ENCODE results near the gene PHKB. TPM values are rescaled to one million over a fixed set of nuclear protein-coding genes. Genes with fewer than 3 reads are reported as not detected.
A peak's percentile ranks its signal among the peaks of the same experiment; 100 is the strongest.

PHKB gene
- polyA plus RNA-seq, 1 donor (not counting 4 experiments of a cell fraction or from before 2014, with no cell fraction given), result 71.7 TPM

DNA sequence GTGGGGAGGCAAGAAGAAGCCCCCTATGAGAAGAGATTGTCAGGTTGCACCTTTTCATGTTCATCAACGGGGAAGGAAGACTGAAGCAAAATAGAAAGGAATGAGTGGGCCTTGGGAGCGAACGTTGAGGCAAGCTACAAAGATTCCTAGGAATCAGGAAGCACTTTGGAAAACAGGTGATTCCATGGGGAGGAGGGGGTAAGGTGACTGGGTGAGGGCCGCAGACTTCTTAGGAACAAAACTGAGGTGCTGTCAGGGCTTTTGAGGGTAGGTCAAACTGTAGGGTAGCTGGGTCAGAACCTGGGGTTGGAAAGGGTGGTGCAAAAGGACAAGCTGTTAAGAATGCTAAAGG lies 796 bp upstream of the PHKB start:
- dilution Hi-C loops (cut with MboI; ENCODE audit: extremely low pct_ligation_motif_present, low sequenced_read_pairs), result no loop called here
- Histone ChIP-seq H3K9ac (ENCODE audit: control insufficient read depth, extremely low read depth, insufficient read depth, low read length) (peak overlapping the region; percentile 87), H3K36me3 (ENCODE audit: control insufficient read depth in 2 of 2, extremely low read depth in 1 of 2, insufficient read depth in 2 of 2, low read length in 2 of 2) (peaks cover 0 to 3% of the 10 kb centered on the region in 2 experiments), H3K9me1 (ENCODE audit: control insufficient read depth, extremely low read depth, insufficient read depth, low read length) (no peaks in the 10 kb centered on the region), H3K27me3 (ENCODE audit: control insufficient read depth, extremely low read depth, insufficient read depth, low read length) (no peaks in the 10 kb centered on the region), H3K79me2 (ENCODE audit: control insufficient read depth, insufficient read depth, low read length) (peaks cover 32% of the 10 kb centered on the region), H3K4me2 (ENCODE audit: control insufficient read depth, extremely low read depth, insufficient read depth, low read depth, low read length) (peak overlapping the region; percentile 99), H3K4me3 (ENCODE audit: control insufficient read depth in 2 of 3, extremely low read depth in 1 of 3, insufficient read depth in 2 of 3, low read depth in 1 of 3, low read length in 3 of 3) (peak overlapping the region; percentile 82 to 98 (median 96)), H3K9me3 (ENCODE audit: control insufficient read depth, low read depth, low read length) (no peaks in the 10 kb centered on the region), H3K27ac (ENCODE audit: control insufficient read depth, insufficient read depth, low read length) (peak overlapping the region; percentile 85), H4K20me1 (ENCODE audit: control insufficient read depth, extremely low read depth, insufficient read depth, low read length) (no peaks in the 10 kb centered on the region), H2AFZ (ENCODE audit: control insufficient read depth, low read length) (peak overlapping the region; percentile 92), H3K4me1 (ENCODE audit: control insufficient read depth, extremely low read depth, insufficient read depth, low read length) (peaks cover 34% of the 10 kb centered on the region)
- no peak for FAIRE-seq
- DNase-seq (ENCODE audit: low read depth, low spot score), result no peak
- TF ChIP-seq, protein P1, sequence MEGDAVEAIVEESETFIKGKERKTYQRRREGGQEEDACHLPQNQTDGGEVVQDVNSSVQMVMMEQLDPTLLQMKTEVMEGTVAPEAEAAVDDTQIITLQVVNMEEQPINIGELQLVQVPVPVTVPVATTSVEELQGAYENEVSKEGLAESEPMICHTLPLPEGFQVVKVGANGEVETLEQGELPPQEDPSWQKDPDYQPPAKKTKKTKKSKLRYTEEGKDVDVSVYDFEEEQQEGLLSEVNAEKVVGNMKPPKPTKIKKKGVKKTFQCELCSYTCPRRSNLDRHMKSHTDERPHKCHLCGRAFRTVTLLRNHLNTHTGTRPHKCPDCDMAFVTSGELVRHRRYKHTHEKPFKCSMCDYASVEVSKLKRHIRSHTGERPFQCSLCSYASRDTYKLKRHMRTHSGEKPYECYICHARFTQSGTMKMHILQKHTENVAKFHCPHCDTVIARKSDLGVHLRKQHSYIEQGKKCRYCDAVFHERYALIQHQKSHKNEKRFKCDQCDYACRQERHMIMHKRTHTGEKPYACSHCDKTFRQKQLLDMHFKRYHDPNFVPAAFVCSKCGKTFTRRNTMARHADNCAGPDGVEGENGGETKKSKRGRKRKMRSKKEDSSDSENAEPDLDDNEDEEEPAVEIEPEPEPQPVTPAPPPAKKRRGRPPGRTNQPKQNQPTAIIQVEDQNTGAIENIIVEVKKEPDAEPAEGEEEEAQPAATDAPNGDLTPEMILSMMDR (optimal IDR thresholded peaks at IDR 0.05 in 1 of 3, IDR thresholded peaks at IDR 0.05 in 1 of 3, conservative IDR thresholded peaks at IDR 0.05 in 1 of 3; ENCODE audit: extremely low read depth in 1 of 3, insufficient read depth in 2 of 3, low read length in 3 of 3), result no peak
- TF ChIP-seq EZH2 (IDR thresholded peaks at IDR 0.05; ENCODE audit: low read length), result no peak

DNA sequence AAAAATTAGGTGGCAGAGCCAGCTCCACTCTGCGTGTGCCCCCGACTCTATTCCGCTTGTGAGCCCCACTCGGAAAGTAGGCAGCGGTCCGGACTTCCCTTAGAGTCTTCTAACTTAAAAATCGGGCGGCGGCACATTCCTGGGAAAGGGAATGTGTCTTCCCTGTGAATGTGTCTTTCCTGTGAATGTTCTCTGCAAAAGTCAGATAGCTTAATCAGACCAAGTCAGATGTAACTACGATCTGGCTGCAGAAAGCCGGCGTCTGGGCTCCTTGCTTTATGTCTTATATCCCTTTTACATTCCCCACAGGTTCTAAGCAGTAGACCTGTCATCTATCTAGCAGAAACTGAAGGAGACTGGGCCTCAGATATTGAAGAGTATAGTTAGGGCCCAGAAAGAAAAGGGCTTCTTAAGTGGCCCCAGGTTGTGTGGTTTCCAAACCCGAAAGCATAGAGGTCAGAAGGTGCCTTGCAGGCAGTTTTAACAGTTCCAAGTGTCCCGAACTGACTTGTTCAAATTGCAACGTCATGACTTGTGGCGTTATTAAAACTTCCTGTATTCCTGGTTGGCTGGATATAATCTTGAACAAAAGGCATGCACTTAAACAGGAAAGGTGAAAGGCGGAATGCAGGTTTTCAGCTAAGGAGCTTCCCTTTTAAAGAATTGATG lies 601 bp downstream of the PHKB start:
- H3K4me2 ChIP-seq (ENCODE audit: control insufficient read depth, extremely low read depth, insufficient read depth, low read depth, low read length), result peak overlapping the region; percentile 93
- H3K27ac ChIP-seq (ENCODE audit: control insufficient read depth, insufficient read depth, low read length), result peak overlapping the region; percentile 85
- H4K20me1 ChIP-seq (ENCODE audit: control insufficient read depth, extremely low read depth, insufficient read depth, low read length), result no peaks in the 10 kb centered on the region
- no peaks in the 10 kb centered on the region for H3K9me3 ChIP-seq (ENCODE audit: control insufficient read depth, low read depth, low read length)
- H3K36me3 ChIP-seq (ENCODE audit: control insufficient read depth in 2 of 2, extremely low read depth in 1 of 2, insufficient read depth in 2 of 2, low read length in 2 of 2), result peaks cover 0 to 3% of the 10 kb centered on the region in 2 experiments
- TF ChIP-seq, protein P1 (optimal IDR thresholded peaks at IDR 0.05 in 1 of 3, IDR thresholded peaks at IDR 0.05 in 1 of 3, conservative IDR thresholded peaks at IDR 0.05 in 1 of 3; ENCODE audit: extremely low read depth in 1 of 3, insufficient read depth in 2 of 3, low read length in 3 of 3), result no peak
- no peak for TF ChIP-seq EZH2 (IDR thresholded peaks at IDR 0.05; ENCODE audit: low read length)
- no peaks in the 10 kb centered on the region for H3K27me3 ChIP-seq (ENCODE audit: control insufficient read depth, extremely low read depth, insufficient read depth, low read length)
- peak overlapping the region; percentile 82 to 98 (median 96) for H3K4me3 ChIP-seq (ENCODE audit: control insufficient read depth in 2 of 3, extremely low read depth in 1 of 3, insufficient read depth in 2 of 3, low read depth in 1 of 3, low read length in 3 of 3)
- peaks cover 34% of the 10 kb centered on the region for H3K4me1 ChIP-seq (ENCODE audit: control insufficient read depth, extremely low read depth, insufficient read depth, low read length)
- peak; percentile 48 for DNase-seq (ENCODE audit: low read depth, low spot score)
- H3K9ac ChIP-seq (ENCODE audit: control insufficient read depth, extremely low read depth, insufficient read depth, low read length), result peak overlapping the region; percentile 87
- dilution Hi-C loops (cut with MboI; ENCODE audit: extremely low pct_ligation_motif_present, low sequenced_read_pairs), result no loop called here
- peak; percentile 17 for FAIRE-seq
- H3K79me2 ChIP-seq (ENCODE audit: control insufficient read depth, insufficient read depth, low read length), result peaks cover 41% of the 10 kb centered on the region
- peak overlapping the region; percentile 87 for H2AFZ ChIP-seq (ENCODE audit: control insufficient read depth, low read length)
- H3K9me1 ChIP-seq (ENCODE audit: control insufficient read depth, extremely low read depth, insufficient read depth, low read length), result no peaks in the 10 kb centered on the region
